Mesendoderm (in vitro differentiated cells): ENCODE results near the gene CENPP.

Experiments
- DNase-seq: peaks from one replicate; pipeline ENCODE4 v3.0.0; 2013
- H2AK5ac ChIP-seq: 2 replicates; pipeline ENCODE4 v1.6.1; 2013; ENCODE audit warnings: low read length, inconsistent platforms
- H2BK120ac ChIP-seq: 2 replicates; pipeline ENCODE4 v1.6.1; 2013; ENCODE audit warnings: low read depth, mild to moderate bottlenecking, low read length, moderate library complexity, mixed read lengths
- H2BK15ac ChIP-seq: replicated peaks from 2 replicates; pipeline ENCODE4 v1.6.1; 2013; ENCODE audit warnings: low read depth, mild to moderate bottlenecking, moderate library complexity
- H2BK5ac ChIP-seq: 2 replicates; pipeline ENCODE4 v1.6.1; 2013; ENCODE audit warnings: low read length, inconsistent platforms
- H3K18ac ChIP-seq: 2 replicates; pipeline ENCODE4 v1.6.1; 2013; ENCODE audit warnings: mild to moderate bottlenecking, low read length, mixed read lengths
- H3K23ac ChIP-seq: one replicate; pipeline ENCODE4 v1.6.1; 2013; ENCODE audit warnings: low read length
- H3K27ac ChIP-seq: 2 replicates; pipeline ENCODE4 v1.5.1; 2013; ENCODE audit warnings: low read depth, mild to moderate bottlenecking, inconsistent platforms, low read length, moderate library complexity
- H3K27me3 ChIP-seq: 2 replicates; pipeline ENCODE4 v1.6.1; 2013; ENCODE audit warnings: low read length, control low read depth, mild to moderate bottlenecking, inconsistent platforms; ENCODE audit not compliant: insufficient read depth, poor library complexity
- H3K36me3 ChIP-seq: 2 replicates; pipeline ENCODE4 v1.6.1; 2013; ENCODE audit warnings: low read length, inconsistent platforms; ENCODE audit not compliant: control insufficient read depth, insufficient read depth
- H3K4ac ChIP-seq: one replicate; pipeline ENCODE4 v1.6.1; 2013; ENCODE audit warnings: low read depth, mild to moderate bottlenecking, low read length, moderate library complexity
- H3K4me1 ChIP-seq: 2 replicates; pipeline ENCODE4 v1.6.1; 2013; ENCODE audit warnings: low read depth, low read length, inconsistent platforms; ENCODE audit not compliant: control insufficient read depth
- H3K4me2 ChIP-seq: 2 replicates; pipeline ENCODE4 v1.6.1; 2013; ENCODE audit warnings: low read length
- H3K4me3 ChIP-seq: 2 replicates; pipeline ENCODE4 v1.5.1; 2013; ENCODE audit warnings: mild to moderate bottlenecking, low read length
- H3K56ac ChIP-seq: one replicate; pipeline ENCODE4 v1.6.1; 2013; ENCODE audit warnings: low read length
- H3K79me1 ChIP-seq: 2 replicates; pipeline ENCODE4 v1.6.1; 2013; ENCODE audit warnings: low read length, inconsistent platforms
- H3K79me2 ChIP-seq: 2 replicates; pipeline ENCODE4 v1.6.1; 2013; ENCODE audit warnings: mild to moderate bottlenecking, low read length; ENCODE audit not compliant: control insufficient read depth, insufficient read depth
- H3K9ac ChIP-seq: 2 replicates; pipeline ENCODE4 v1.6.1; 2013; ENCODE audit warnings: low read length, inconsistent platforms
- H4K5ac ChIP-seq: one replicate; pipeline ENCODE4 v1.6.1; 2013; ENCODE audit warnings: low read length
- H4K8ac ChIP-seq: one replicate; pipeline ENCODE4 v1.6.1; 2013; ENCODE audit warnings: low read depth, mild to moderate bottlenecking, control low read depth, low read length, moderate library complexity
- WGBS: extraction: QIAGEN DNeasy Blood & Tissue Kit; methylation state at CpG from one replicate; pipeline ENCODE4 v1.1.7; 2013; ENCODE audit warnings: low lambda C conversion rate, missing lambda C conversion rate; ENCODE audit not compliant: insufficient coverage; ENCODE audit errors: extremely low coverage; 5-methylcytosine and 5-hydroxymethylcytosine counted together

CENPP gene

DNA sequence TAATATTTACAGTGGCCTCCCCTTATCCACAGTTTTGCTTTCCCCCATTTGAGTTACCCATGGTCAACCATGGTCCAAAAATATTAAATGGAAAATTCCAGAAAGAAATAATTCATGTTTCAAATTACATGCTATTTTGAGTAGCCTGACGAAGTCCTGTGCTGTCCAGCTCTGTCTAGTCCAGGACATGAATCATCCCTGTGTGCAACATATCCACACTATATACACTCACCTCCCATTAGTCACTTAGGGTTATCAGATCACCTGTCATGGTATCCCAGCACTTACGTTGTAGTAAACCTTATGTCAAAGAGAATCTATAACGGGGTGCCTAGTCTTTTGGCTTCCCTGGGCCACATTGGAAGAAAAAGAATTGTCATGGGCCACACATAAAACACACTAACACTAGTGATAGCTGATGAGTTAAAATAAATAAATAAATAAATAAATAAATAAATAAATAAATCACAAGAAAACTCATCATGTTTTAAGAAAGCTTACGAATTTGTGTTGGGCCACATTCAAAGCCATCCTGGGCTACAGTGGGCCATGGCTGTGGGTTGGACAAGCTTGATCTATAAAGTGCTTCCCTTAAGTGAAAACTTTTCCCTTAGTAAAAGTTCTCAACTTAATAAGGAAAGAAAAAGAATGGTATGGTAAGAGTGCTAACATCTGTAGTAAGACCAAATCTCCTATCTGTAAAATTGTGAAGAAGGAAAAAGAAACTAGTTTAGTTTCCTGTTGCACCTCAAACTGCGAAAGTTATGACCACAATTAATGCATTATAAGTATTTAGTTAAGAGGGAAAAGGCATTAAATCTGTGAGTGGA is 114.4 kb downstream of the CENPP start:
- H3K36me3 ChIP-seq: no peaks in the 10 kb centered on the region
- no peak overlapping the region for H3K4me2 ChIP-seq
- H2AK5ac ChIP-seq: no peak overlapping the region
- no peak overlapping the region for H3K4ac ChIP-seq
- no peak overlapping the region for H3K4me3 ChIP-seq
- no peaks in the 10 kb centered on the region for H3K79me2 ChIP-seq
- no peaks in the 10 kb centered on the region for H3K79me1 ChIP-seq
- no peaks in the 10 kb centered on the region for H3K27me3 ChIP-seq
- no peak overlapping the region for H4K5ac ChIP-seq
- H3K23ac ChIP-seq: no peak overlapping the region
- no peak overlapping the region for H3K56ac ChIP-seq
- H2BK15ac ChIP-seq: no peak overlapping the region
- no peak overlapping the region for H4K8ac ChIP-seq
- no CpG with 5 or more reads among the region's 5 CpGs for WGBS
- H3K9ac ChIP-seq: no peak overlapping the region
- H2BK120ac ChIP-seq: no peak overlapping the region
- no peak overlapping the region for H2BK5ac ChIP-seq
- H3K18ac ChIP-seq: no peak overlapping the region
- no peak overlapping the region for H3K27ac ChIP-seq
- H3K4me1 ChIP-seq: no peaks in the 10 kb centered on the region
- DNase-seq: no peak

DNA sequence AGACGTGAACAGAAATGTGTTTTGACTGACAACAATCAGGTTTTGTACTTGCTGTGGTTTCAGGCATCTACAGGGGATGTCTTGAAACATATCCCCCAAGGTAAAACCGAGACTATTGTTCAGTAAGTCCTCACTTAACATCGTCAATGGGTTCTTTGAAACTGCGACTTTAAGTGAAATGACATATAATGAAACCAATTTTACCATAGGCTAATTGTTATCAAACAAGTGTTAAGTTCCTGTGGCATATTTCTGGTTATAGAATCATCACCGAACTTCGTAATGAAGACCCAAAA is 114.9 kb downstream of the CENPP start:
- Histone ChIP-seq H3K27me3 (no peaks in the 10 kb centered on the region), H2BK5ac (no peak overlapping the region), H3K23ac (no peak overlapping the region), H3K56ac (no peak overlapping the region), H2BK120ac (no peak overlapping the region), H3K4me1 (no peaks in the 10 kb centered on the region), H2BK15ac (no peak overlapping the region), H3K79me1 (no peaks in the 10 kb centered on the region), H3K4me2 (no peak overlapping the region), H4K5ac (no peak overlapping the region), H3K4ac (no peak overlapping the region), H3K79me2 (no peaks in the 10 kb centered on the region), H3K27ac (no peak overlapping the region), H3K4me3 (no peak overlapping the region), H2AK5ac (no peak overlapping the region), H3K18ac (no peak overlapping the region), H3K9ac (no peak overlapping the region), H3K36me3 (no peaks in the 10 kb centered on the region), H4K8ac (no peak overlapping the region)
- no peak for DNase-seq
- no CpG with 5 or more reads among the region's 6 CpGs for WGBS

DNA sequence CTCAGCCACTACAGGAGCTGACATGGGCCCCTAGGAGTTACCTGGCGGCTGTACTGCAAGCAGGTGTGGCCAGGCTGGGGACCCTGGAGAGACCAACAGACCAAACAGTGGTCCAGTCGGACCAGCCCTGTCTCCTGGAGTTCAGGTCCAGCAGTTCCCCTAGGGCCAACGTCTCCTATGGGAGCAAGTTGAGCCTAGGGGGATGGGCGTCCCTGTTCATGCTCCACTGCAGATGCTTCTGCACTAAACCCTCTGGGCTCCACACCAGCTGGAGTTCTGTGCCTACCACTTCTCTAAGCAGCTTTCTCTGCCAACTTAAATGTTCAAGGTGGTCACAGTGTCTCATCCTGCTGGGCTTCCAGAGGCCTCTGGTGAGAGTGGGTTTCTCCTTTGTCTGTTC is 119.1 kb downstream of the CENPP start:
- no peaks in the 10 kb centered on the region for H3K36me3 ChIP-seq
- H2AK5ac ChIP-seq: no peak overlapping the region
- H3K56ac ChIP-seq: no peak overlapping the region
- DNase-seq: no peak
- H2BK5ac ChIP-seq: no peak overlapping the region
- no peak overlapping the region for H3K9ac ChIP-seq
- H2BK120ac ChIP-seq: no peak overlapping the region
- H3K27ac ChIP-seq: no peak overlapping the region
- no peaks in the 10 kb centered on the region for H3K79me1 ChIP-seq
- no peak overlapping the region for H3K23ac ChIP-seq
- no peak overlapping the region for H3K4me2 ChIP-seq
- H3K4me1 ChIP-seq: no peaks in the 10 kb centered on the region
- H3K18ac ChIP-seq: no peak overlapping the region
- H2BK15ac ChIP-seq: no peak overlapping the region
- no peaks in the 10 kb centered on the region for H3K79me2 ChIP-seq
- no peak overlapping the region for H3K4ac ChIP-seq
- H4K8ac ChIP-seq: no peak overlapping the region
- H3K4me3 ChIP-seq: no peak overlapping the region
- WGBS: no CpG with 5 or more reads among the region's 4 CpGs
- no peaks in the 10 kb centered on the region for H3K27me3 ChIP-seq
- H4K5ac ChIP-seq: no peak overlapping the region

DNA sequence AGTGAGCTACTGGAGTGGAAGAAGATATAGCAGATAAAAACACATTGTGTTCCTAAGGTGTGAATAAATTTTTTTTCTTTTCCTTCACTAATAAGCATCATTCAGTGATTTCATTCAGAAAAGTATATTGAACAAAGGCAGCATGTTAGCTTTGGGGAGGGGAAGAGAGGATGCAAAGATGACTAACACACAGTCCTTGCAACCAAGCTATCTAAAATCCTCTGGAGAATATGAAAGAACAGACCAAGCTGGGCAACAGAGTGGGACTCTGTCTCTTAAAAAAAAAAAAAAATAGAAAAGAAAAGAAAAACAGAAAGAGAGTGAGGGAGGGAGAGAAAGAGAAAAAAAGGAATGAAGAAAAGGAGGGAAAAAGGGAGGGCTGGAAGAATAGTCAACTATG is 120.8 kb downstream of the CENPP start:
- no peak overlapping the region for H2BK15ac ChIP-seq
- no peak overlapping the region for H3K4me2 ChIP-seq
- no peak overlapping the region for H4K8ac ChIP-seq
- no peak overlapping the region for H3K4ac ChIP-seq
- H4K5ac ChIP-seq: no peak overlapping the region
- no peak overlapping the region for H2AK5ac ChIP-seq
- H3K4me3 ChIP-seq: no peak overlapping the region
- H3K56ac ChIP-seq: no peak overlapping the region
- no peaks in the 10 kb centered on the region for H3K79me1 ChIP-seq
- H3K23ac ChIP-seq: no peak overlapping the region
- no peak overlapping the region for H3K9ac ChIP-seq
- H2BK5ac ChIP-seq: no peak overlapping the region
- H3K36me3 ChIP-seq: no peaks in the 10 kb centered on the region
- no peaks in the 10 kb centered on the region for H3K79me2 ChIP-seq
- DNase-seq: no peak
- no peak overlapping the region for H3K18ac ChIP-seq
- H2BK120ac ChIP-seq: no peak overlapping the region
- H3K27me3 ChIP-seq: no peaks in the 10 kb centered on the region
- H3K4me1 ChIP-seq: no peaks in the 10 kb centered on the region
- no peak overlapping the region for H3K27ac ChIP-seq

DNA sequence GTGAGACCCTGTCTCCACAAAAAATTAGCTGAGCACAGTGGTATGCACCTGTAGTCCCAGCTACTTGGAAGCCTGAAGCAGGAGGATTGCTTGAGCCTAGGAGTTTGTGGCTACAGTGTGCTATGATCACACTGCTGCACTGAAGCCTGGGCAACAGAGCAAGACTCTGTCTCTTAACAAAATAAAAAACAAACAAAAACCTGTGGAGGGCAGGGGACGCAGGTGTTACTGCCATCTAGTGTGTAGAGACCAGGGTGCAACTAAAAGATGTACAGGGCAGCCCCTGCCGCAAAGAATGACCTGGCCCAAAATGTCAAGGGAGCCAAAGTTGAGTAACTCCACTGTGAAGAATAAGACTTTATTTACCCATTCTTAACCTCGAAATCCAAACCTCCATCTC is 129.5 kb downstream of the CENPP start:
- Histone ChIP-seq H2BK15ac (no peak overlapping the region), H3K27me3 (no peaks in the 10 kb centered on the region), H2BK120ac (no peak overlapping the region), H3K79me1 (no peaks in the 10 kb centered on the region), H3K18ac (no peak overlapping the region), H3K4me2 (no peak overlapping the region), H3K56ac (no peak overlapping the region), H3K36me3 (no peaks in the 10 kb centered on the region), H3K9ac (no peak overlapping the region), H3K23ac (no peak overlapping the region), H3K4me3 (no peak overlapping the region), H4K8ac (no peak overlapping the region), H3K4ac (no peak overlapping the region), H3K79me2 (no peaks in the 10 kb centered on the region), H2AK5ac (no peak overlapping the region), H4K5ac (no peak overlapping the region), H3K27ac (no peak overlapping the region), H3K4me1 (no peaks in the 10 kb centered on the region), H2BK5ac (no peak overlapping the region)
- peak; percentile 40 for DNase-seq
- no CpG with 5 or more reads among the region's 3 CpGs for WGBS

DNA sequence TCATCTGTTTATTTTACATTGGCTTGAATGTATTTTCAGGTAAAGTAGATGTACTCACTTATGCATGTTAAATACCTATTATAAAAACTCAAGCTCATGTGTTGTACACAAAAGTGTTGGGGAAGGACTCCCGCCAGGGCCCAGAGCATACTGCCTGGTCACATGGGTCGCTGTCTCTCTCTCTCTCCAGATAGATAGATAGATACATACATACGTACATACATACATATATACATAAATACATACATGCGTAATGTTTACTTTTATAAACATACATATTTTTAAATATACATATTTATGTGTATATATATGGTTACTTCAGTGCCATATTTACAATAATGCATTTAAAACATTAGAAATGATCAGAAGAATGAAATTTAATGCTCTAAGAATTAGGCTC is 131.8 kb downstream of the CENPP start:
- no peak overlapping the region for H2BK120ac ChIP-seq
- no peak overlapping the region for H3K23ac ChIP-seq
- no CpG with 5 or more reads among the region's 4 CpGs for WGBS
- H3K27ac ChIP-seq: no peak overlapping the region
- H3K4me1 ChIP-seq: no peaks in the 10 kb centered on the region
- no peak overlapping the region for H4K5ac ChIP-seq
- no peaks in the 10 kb centered on the region for H3K79me2 ChIP-seq
- no peaks in the 10 kb centered on the region for H3K79me1 ChIP-seq
- no peaks in the 10 kb centered on the region for H3K27me3 ChIP-seq
- H2BK15ac ChIP-seq: no peak overlapping the region
- no peak overlapping the region for H4K8ac ChIP-seq
- no peak overlapping the region for H3K4me3 ChIP-seq
- no peak overlapping the region for H2BK5ac ChIP-seq
- no peak overlapping the region for H3K4ac ChIP-seq
- H3K9ac ChIP-seq: no peak overlapping the region
- no peak overlapping the region for H3K18ac ChIP-seq
- no peak overlapping the region for H3K56ac ChIP-seq
- H3K4me2 ChIP-seq: no peak overlapping the region
- DNase-seq: no peak
- H3K36me3 ChIP-seq: no peaks in the 10 kb centered on the region
- H2AK5ac ChIP-seq: no peak overlapping the region
